ENCODE data around the gene AVPR1A.
A peak's percentile ranks its signal among the peaks of the same experiment; 100 is the strongest.
"Not testable (repeated sequence)": the region's sequence is repeated elsewhere in the genome, so short reads cannot be mapped to it uniquely, and the experiment has no call there.

AVPR1A gene

DNA sequence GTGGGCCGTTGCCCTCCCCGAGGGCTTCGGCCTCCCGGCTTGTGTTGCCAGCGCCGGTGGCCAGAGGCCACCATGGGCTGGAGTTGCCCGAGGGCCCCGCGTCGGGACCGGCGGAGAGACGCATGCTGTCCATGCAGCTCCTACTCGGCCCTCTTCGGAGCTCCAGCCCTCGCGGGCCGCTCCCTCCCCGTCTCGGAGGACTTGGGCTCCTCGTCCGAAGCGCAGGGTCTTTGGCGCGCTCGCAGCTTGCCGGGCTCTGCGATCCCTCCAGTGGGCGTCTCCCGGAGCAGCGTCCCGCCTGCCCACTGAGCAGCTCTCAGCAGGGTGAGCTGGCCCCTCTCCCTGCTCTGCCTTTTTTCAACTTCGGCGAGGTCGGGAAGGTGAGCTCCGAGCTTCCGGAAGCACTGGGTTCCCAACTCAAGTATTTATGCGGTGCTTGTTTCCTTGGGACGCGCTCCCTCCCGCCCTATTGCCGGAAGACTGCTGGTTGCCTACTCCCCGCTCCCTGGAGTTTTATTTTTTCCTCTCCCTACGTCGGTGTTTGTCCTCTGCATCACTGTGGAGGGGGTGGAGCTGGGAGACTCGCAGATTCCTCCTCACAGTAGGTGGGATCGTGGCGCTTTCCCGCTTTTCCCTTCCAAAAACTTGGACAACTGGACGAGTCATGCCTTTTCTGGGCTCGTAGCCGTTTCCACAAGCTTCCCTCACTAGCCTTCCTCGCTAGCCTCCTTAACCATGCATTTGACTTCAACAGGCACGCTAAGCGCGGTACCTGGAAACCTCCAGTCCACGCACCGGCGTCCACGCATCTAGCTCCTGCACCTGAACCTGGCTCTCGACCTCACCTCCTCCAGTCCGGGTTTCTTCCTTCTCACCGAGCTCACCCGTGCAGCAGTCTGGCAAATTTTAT is at the start of gene AVPR1A:
TSS of gene AVPR1A (minus strand) at position 489 of the 910 bp plus-strand sequence. CDS start at position 124, 365 bp downstream.
- no peak for DNase-seq (ENCODE audit: low read depth)

- no peak for DNase-seq (ENCODE audit: low read depth)
Observed at GRCh38 chr12:63196168-63196567, 45.2 kb upstream of the AVPR1A start.

DNA sequence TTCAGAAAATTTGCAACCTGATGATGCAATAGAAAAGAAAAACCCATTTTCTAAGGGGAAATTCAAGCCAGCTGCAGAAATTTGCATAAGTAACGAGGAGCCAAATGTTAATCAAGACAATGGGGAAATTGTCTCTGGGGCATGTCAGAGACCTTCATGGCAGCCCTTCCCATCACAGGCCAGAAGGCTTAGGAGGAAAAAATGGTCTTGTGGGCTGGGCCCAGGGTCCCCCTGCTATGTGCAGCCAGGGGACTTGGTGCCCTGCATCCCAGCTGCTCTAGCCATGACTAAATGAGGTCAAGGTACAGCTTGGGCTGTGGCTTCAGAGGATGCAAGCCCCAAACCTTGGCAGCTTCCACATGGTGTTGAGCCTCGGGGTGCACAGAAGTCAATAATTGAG is 28.2 kb upstream of the AVPR1A start:
- DNase-seq (ENCODE audit: low read depth): no peak

GRCh38 chr12:63170321-63170720 is 19.3 kb upstream of the AVPR1A start:
- no peak for DNase-seq (ENCODE audit: low read depth)

GRCh38 chr12:63167741-63168140 is 16.7 kb upstream of the AVPR1A start:
- DNase-seq (ENCODE audit: low read depth): not testable (repeated sequence)

- DNase-seq (ENCODE audit: low read depth): no peak
Observed at GRCh38 chr12:63164911-63165310, 13.9 kb upstream of the AVPR1A start.

- no peak for DNase-seq (ENCODE audit: low read depth)
Observed at GRCh38 chr12:63163541-63163940, 12.5 kb upstream of the AVPR1A start.

GRCh38 chr12:63155375-63155774 is 4.4 kb upstream of the AVPR1A start:
- DNase-seq (ENCODE audit: low read depth): no peak

DNA sequence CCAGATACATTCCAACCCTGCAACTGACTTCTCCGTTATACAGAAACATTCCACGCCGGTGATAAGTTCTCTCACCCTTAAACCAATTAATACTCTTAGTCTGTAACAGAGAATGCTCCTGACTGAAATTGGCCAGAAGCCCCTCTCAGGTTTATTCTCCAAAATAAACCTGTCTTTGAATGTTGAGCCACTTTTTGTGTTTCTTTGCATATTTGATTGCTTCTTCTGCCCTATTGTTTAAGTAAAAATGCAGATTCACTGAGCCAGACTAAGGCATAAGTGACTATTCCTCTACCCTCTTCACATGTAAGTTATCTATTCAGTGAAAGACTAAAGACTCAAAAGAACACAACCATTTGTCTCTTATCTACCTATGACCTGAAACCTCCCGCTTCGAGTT is 3.6 kb upstream of the AVPR1A start:
- DNase-seq (ENCODE audit: low read depth): no peak

DNA sequence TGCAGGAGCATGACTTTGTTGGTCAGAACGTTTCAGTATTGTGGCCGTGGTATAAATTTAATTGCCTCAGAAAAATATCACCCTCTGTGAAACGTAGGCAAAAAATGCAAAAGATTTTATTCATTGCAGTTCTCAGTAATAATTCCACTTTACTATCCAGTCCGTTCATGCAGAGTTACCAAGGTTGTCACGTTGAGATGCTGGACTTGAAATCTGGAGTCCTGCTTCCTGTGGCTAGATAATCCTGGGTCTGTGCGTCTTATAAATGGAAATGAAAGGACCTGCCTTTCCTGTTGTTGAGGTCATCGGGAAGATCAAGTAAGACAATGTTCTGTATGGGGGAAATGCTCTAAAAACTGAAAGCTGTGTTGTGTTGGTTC is 1.3 kb upstream of the AVPR1A start:
- DNase-seq (ENCODE audit: low read depth): no peak

DNA sequence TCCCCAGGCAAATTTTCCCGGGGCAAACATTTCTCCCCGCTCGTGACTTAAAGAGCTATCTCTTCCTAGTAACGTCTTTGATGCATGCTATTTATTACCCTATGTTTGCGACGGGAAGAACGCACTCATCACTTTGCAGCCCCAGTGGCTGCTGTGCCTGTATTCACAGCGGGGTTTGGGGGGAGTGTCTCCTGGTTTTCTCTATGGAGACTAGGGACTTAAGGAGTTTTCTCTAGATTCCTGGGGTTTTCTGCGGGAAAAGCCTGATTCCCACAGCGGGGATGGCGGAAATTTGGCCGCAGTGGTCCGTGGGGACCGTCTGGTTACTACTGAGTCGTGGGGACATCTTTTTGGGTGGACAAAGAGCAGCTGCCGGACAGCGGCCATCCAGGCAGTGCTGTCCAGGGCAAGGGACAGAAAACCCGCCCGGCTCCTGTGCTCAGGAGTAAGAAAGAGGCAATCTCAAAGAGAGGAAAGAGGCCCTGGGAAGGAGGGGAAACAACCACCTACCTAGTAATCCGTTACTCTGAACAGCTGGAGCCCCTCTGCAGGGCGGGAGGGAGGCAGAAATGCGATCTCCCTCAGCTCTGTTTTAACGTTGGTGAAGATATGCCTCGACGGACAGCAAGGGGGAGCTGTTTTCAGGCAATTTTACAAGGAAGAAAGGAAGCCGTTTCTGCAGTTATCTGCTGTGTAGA is 771 bp upstream of the AVPR1A start:
- DNase-seq (ENCODE audit: low read depth): peak; percentile 33

GRCh38 chr12:63149909-63150712 is 890 bp downstream of the AVPR1A start:
- DNase-seq (ENCODE audit: low read depth): no peak

GRCh38 chr12:63144556-63144955 is 6.4 kb downstream of the AVPR1A start:
- no peak for DNase-seq (ENCODE audit: low read depth)

DNA sequence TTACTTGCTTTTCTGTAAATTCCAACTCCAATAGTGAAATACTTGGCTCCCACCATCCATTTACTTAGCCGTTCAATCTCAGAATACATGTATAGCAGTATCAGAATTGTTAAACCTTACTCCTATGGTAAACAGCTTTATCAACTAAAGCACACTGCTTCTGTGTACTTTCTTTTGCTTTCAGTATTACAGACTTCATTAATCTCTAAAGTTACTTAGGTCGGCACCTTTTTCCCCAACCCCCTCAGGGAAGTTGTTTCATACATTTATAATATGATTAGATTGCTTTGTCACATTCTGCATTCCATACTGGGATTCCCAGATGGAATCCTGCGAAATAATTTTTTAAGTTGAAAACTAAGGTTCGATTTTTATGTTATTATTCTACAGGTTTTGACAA is 12.5 kb downstream of the AVPR1A start:
- DNase-seq (ENCODE audit: low read depth): no peak

DNA sequence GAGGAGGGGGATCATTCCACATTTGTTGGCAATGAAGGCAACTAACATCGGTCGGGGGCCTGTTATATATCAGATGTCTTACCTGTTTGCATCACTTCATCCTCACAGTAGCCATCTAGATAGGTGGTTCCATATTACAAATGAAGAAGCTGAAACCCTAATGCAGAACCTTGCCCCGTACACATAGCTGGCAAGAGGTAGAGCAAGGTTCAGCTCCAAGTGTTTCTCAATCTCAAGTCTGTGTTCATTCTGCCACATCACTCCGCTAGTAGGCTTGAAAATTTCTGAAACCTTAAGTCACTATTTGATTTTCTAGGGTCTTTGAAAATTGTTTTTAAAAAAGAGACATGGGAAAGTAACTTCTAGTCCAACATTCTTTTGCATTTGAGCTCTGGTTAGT is 17.0 kb downstream of the AVPR1A start:
- DNase-seq (ENCODE audit: low read depth): no peak

DNA sequence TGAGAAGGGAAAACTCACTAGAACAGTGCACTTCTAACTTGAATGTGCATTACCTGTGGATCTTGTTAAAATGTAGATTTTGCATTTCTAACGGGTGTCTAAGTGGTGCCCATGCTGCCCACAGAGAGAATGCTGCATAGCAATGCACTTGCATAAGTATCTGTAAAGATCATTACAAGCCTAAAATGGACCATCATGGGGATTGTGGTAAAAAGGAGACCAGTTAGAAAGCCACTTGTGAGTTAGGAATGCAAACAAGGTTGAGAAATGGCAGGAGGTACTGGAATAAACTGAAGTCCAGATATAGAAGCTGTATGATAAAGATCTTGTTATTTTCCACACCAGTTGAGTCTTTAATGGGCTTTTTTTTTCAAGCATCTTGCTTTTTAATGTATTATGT is 18.8 kb downstream of the AVPR1A start:
- DNase-seq (ENCODE audit: low read depth): no peak

DNA sequence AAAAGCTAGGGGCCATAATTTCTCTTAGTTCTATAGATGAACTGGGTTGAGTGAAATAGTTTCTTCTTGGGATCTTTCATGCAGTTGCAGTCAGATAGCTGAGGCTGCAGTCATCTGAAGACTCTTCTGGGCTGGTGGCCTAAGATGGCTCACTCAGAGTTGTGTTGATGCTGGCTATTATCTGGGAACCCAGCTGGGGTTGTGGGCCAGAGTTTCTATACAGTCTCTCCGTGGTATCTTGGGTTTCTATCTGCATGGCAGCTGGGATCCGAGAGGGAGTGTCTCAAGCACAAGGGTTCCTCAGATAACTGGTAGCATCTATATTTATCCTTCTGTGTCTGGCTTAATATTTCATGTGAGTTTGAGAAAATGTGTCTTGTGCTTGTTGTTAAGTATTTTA is 21.1 kb downstream of the AVPR1A start:
- no peak for DNase-seq (ENCODE audit: low read depth)

GRCh38 chr12:63124778-63125177 is 26.2 kb downstream of the AVPR1A start:
- peak; percentile 28 for DNase-seq (ENCODE audit: low read depth)

DNA sequence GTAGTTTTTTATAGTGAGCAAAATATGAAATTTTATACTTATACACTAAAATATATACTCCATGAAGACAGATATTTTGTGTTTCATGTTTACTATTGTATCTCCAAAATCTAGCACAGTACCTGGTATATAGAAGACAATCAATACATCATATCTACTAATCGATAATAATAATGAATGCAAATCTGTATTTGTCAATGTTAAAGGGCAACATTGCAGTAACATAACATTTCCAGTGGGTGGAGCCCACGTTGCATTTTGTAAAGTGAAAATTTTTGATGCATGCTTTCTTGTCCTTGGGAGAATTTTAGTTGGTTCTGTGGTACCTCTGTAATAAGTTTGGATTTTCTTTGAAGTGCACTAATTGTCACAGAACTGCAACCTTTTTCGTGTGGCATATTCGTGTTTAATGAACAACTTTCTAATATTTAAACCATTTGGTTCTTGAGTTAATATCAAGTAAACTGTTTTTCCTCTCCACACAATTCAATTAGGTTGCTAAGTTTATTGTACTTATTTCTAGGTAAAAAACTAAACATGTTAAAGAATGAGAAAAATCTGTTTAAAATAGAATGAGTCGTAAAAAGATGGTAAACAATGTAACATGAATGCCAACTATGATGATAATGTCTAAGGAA is 47.4 kb downstream of the AVPR1A start:
- DNase-seq (ENCODE audit: low read depth): peak; percentile 10

DNA sequence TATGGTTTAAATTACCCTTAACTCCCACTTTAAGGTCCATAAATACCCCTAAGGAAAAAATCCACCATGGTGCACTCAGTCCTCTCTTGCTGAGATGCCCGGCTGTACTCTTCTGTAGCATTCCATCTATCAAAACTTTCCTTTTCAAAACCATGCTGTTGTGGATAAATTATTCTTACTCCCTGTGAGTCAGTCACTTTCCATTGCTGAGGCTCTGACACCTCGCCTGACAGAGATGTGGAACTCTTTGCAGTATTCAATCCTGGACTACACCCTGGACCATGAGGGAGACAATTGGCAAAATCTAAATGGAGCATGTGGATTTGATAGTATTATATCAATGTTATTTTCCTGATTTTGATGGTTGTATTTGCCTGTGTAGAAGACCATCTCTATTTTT is 49.1 kb downstream of the AVPR1A start:
- no peak for DNase-seq (ENCODE audit: low read depth)

GRCh38 chr12:63098851-63099250 is 52.1 kb downstream of the AVPR1A start:
- no peak for DNase-seq (ENCODE audit: low read depth)

DNA sequence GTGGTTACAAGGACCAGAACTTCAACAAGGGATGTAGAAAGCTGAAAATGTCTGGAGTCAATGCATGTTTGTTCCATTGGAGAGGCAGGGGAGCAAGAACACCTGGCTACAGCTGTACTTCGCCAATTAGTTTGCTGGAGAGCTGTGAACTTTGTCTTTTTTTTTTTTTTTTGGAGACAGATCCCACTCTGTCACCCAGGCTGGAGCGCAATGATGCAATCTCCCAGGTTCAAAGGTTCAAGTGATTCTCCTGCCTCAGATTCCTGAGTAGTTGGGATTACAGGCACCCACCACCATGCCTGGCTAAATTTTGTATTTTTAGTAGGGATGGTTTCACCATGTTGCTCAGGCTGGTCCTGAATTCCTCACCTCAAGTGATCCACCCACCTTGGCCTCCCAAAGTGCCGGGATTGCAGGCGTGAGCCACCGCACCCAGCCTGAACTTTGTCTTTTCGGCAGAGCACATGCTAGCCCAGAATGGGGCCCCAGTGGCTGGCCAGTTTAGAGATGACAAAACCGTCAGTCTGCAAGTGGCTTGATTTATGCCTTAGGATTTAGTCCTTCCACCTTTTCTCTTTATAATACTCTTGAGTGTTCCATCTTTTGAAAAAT is 55.5 kb downstream of the AVPR1A start:
- DNase-seq (ENCODE audit: low read depth): no peak

Data from fibroblast of gingiva (primary cell).